ENCODE results near the gene CERT1.

DNA sequence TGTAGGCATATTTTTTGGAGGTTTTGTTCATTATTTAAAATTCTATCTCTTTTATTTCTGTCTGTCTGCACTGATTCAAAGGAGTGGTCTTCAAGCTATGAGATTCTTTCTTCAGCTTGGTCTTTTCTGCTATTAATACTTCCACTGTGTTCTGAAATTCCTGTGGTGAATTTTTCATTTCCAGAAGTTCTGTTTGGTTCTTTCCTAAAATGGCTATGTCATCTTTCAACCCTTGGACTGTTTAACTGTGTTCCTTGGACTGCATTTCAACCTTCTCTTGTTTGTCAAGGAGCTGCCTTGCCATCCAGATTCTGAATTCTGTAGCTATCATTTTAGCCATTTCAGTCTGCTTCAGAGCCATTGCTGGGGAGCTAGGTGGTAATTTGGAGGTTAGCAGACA is 76.3 kb downstream of the CERT1 start:
- TF ChIP-seq POLR2AphosphoS5 (IDR thresholded peaks at IDR 0.05; ENCODE audit: low read depth, low read length) = no peak
- no peak for TF ChIP-seq POLR2A (IDR thresholded peaks at IDR 0.05; ENCODE audit: low read depth, low read length)
- no peak for TF ChIP-seq TAF1 (IDR thresholded peaks at IDR 0.05; ENCODE audit: low read depth, low read length)
- TF ChIP-seq SPI1 (IDR thresholded peaks at IDR 0.05; ENCODE audit: low read depth, low read length) = no peak
- TF ChIP-seq POU2F2 (IDR thresholded peaks at IDR 0.05; ENCODE audit: low read depth, low read length) = no peak

Measured in GM12891 (cell line).